Measurements from ENCODE around the gene KRTAP16-1. TPM values are rescaled to one million over a fixed set of nuclear protein-coding genes. Genes with fewer than 3 reads are reported as not detected.

KRTAP16-1 gene
- total RNA-seq, 1 experiment from 2014 or later = not detected

DNA sequence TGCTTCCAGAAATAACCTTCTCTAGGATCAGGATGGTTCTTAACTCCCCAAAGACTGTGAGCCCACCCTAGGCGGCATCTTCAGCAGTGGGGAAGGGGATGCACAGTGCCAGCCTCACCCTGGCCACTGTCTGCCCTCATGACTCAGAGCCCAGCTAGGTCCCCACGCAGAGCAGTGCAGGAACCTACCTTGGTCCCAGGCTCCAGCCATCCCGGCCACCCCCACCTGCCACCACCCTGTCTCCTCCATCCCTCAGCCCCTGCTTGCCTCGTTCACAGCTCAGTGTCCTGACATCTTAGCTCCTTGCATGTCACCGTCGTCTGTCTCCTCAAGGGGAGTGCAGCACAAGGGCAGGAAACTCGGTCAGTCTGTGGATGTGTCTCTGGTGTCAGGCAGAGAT is 22.5 kb upstream of the KRTAP16-1 start:
- no peak for DNase-seq (ENCODE audit: low read depth)

GRCh38 chr17:41329279-41329948 is 20.3 kb upstream of the KRTAP16-1 start:
- peak; percentile 38 for DNase-seq (ENCODE audit: low read depth)

DNA sequence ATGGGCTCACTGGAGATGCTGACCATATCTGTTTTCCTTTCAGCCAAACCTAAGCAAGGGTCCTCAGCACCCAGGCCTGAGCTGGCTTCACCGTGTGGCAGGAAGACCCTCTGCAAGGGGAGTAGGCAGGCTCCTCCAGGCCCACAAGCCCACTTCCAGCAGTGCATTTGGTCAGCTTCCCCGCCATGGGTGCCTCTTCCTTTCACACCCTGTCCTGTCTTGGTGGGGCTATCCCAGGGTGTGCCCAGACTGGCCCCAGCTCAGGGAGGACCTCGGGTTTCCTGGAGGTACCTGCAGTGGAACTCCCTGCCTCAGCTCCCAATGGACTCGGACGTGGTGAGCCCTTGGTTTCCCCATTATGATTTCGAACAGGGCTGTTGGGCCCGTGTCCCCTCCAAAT is 19.1 kb upstream of the KRTAP16-1 start:
- no peak for DNase-seq (ENCODE audit: low read depth)

- DNase-seq (ENCODE audit: low read depth) = no peak
These were observed 18.5 kb upstream of the KRTAP16-1 start for GRCh38 chr17:41327411-41328120.

- no peak for DNase-seq (ENCODE audit: low read depth)
These were observed 17.4 kb upstream of the KRTAP16-1 start for GRCh38 chr17:41326173-41327145.

- no peak for DNase-seq (ENCODE audit: low read depth)
These were observed 16.5 kb upstream of the KRTAP16-1 start for GRCh38 chr17:41325611-41326010.

DNA sequence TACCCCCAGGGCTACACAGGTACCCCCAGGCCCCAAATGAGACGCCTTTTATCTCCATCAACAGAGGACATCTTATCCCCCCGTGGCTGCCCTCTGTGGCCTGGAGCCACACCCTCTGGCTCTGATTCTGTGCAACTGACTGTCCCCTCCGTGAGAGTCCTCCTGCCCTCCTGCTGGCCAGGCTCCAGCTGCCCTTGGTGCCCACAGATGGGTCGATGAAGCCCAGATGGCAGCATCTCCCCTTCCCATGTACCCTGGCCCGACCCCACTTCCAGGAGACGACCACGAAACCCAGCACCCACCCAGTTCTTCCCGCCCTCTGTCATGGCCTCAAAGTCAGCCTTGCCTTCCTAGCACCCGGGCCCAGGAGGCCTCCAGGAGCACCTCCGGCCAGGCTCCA is 16.0 kb upstream of the KRTAP16-1 start:
- no peak for DNase-seq (ENCODE audit: low read depth)

DNA sequence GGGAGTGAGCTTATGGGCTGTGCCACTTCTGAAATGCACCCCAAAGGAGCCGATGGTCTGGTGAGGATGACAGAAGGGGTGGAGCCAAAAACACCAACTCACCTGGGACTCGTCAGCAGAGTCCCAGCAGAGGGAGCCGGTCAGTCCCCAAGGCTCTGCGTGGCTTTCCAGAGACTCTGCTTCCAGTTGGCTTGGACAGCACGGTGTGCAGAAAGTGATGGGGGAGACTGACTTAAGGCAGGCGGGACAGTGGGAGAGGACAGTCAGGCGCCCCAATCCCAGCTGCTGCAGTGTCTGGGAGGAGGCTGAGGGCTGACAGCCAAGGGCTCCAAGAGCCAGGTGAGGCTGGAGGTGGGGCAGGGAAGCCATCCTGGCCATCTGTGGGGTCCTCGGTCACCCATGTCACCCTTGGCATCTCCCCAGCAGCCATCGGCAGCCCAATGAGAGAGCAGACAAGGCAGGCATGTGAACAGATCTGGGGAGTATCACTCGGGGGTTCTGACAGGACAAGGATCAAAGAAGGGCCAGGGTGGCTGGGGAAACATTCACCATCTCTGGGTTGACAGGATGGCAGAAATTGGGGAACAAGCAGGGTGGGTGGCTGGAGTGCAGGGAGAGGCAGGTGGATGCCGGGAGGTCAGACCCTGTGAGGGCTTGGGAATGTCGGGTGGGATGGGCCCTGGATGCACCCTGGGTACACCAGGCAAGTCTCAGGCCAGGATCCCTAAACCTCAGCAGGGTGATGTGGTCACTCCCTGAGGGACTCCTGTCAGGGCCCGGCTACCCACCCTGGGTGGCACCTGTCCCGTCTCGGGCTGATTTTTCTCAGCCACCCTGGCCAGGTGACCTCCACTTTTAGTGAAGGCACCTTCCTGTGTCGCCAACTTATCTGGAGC is 15.3 kb upstream of the KRTAP16-1 start:
- DNase-seq (ENCODE audit: low read depth) = no peak

DNA sequence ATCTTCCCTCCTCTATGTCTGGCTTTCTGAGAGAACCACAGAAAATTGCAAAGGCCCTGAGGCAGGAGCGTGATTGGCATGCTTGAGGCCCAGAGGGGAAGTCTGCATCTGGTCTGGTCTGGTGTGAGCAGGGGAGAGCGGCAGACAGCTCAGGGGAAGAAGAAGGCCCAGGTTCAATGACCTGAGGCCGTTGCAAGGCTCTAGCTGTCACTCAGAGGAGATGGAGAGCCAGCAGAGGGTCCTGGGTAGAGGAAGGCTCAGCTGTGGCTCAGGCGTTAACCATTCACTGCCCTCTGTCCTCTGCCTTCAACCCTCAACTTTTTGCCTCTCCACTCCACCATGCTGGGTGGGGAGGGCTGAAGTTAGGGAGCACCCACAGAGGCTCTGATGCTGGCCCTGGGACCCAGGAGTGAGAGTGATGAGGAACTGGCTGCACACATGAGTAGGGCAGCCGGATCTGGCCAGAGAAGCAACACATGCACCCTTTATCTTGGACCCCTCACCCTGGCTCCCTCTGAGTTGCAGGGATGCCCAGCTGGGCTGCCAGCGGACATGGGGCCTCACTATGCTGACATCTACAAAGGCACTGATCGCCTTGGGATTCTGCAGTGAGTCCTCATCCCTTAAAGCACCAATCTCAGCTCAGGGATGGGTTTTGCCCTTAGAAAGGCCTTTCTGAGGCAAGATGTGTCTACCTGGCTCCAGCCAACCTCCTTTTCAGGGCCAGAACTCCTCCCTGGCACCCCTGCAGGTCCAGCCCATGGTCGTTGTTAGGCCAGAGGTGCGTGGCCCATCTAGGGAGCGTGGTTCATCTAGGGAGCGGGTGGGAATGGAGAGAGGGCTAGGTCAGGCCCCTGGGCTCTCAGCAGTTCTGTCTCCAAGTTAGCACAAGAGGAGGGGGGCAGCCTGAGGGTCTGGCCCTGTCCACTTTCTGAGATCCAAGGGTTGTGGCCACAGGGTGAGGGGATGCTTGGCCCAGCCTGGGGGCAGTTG is 14.1 kb upstream of the KRTAP16-1 start:
- no peak for DNase-seq (ENCODE audit: low read depth)

- DNase-seq (ENCODE audit: low read depth) = peak; percentile 62
These were observed 13.2 kb upstream of the KRTAP16-1 start for GRCh38 chr17:41322094-41322902.

DNA sequence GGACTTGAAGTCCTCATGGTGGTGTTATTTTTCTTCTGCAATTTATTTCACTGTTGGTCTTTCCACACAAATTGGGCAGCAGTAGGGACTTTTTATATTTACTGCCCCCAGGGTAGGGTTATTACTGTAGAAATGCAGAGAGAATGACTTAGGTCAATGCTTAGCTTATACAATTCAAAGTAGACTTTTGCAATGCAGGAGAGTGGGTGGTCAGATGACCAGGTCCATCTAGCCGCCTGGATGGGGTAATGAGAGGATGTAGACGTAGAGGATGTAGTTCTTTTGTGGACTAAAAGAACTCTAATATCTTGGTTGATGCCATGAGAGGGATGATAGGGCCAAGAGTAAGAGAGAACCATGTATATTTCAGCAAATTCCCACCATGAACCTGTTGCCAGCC is 9.1 kb upstream of the KRTAP16-1 start:
- no peak for DNase-seq (ENCODE audit: low read depth)

- no peak for DNase-seq (ENCODE audit: low read depth)
These were observed 6.8 kb upstream of the KRTAP16-1 start for GRCh38 chr17:41315814-41316445.

GRCh38 chr17:41315204-41315794 is 6.2 kb upstream of the KRTAP16-1 start, which contains the start of gene KRTAP17-1:
Gene KRTAP17-1 (minus strand): TSS chr17:41315710. CDS start chr17:41315650, 60 bp downstream.
- DNase-seq (ENCODE audit: low read depth) = no peak

GRCh38 chr17:41311111-41311510 is 2.0 kb upstream of the KRTAP16-1 start:
- DNase-seq (ENCODE audit: low read depth) = no peak

GRCh38 chr17:41308251-41308917 is 725 bp downstream of the KRTAP16-1 start:
- DNase-seq (ENCODE audit: low read depth) = peak; percentile 94

DNA sequence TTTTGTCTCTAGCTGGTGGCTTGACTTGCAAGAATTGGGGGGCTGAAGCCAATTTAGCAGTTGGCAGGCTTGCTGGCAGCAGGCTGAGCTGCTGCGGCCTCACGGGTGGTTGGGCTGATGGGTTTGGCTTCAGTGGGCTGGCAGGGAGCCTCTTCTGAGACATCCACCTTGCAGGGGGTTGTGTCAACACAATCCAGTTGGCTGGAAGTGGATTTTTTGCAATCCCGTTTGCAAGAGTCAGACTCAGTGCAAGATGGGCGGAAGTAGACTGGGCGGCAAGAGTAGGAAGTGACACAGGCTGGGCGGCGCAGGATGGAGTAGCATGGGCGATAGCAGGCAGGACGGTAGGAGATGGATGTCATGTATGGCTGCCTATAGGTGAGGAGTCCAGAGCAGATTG is 1.5 kb downstream of the KRTAP16-1 start:
- peak; percentile 47 for DNase-seq (ENCODE audit: low read depth)

DNA sequence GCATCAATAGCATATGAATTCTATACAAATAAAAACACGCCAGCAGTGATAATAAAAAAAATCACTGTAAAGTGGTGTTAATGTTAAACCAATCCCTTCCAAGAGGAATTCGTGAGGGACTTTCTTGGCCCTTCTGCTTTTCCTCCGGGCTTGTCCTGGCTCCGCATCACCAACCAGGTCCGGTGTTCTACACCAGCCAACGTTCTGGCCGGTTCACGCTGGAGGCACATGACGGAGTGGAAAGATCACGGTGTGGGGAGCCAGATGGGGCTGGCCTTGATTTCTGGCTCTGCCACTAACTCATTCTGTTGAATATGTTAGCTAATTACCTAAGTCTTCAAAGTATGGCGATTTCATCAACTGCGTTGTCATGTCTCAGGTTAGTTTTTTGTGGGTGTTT is 5.0 kb downstream of the KRTAP16-1 start:
- no peak for DNase-seq (ENCODE audit: low read depth)
